Colonic mucosa (tissue), 4 donors: ENCODE data around the gene HBP1. TPM values are rescaled to one million over a fixed set of nuclear protein-coding genes. Genes with fewer than 3 reads are reported as not detected.

Source experiments
- DNase-seq: peaks from one replicate; pipeline ENCODE4 v3.0.0-alpha.2; 2020
- H3K27ac ChIP-seq: fragments of 200-600 bp; one replicate; pipeline ENCODE4 v1.8.0; 2021
- H3K27me3 ChIP-seq: fragments of 200-600 bp; one replicate; pipeline ENCODE4 v1.8.0; 2021
- H3K36me3 ChIP-seq: fragments of 200-600 bp; one replicate; pipeline ENCODE4 v1.8.0; 2021
- H3K4me1 ChIP-seq: fragments of 200-600 bp; one replicate; pipeline ENCODE4 v1.8.0; 2021; ENCODE audit warnings: mild to moderate bottlenecking
- H3K4me3 ChIP-seq: fragments of 200-600 bp; one replicate; pipeline ENCODE4 v1.8.0; 2021
- H3K9ac ChIP-seq, 2 donors: one replicate each; pipeline ENCODE4 v1.7.0; 2013; ENCODE audit warnings: control low read depth in 2 of 2, low read depth in 2 of 2, low read length in 2 of 2
- H3K9me3 ChIP-seq: fragments of 200-600 bp; one replicate; pipeline ENCODE4 v1.8.0; 2021
- intact Hi-C: fragments of 100-400 bp; cut with DNase I; formaldehyde crosslinking; loops from one replicate; pipeline ENCODE4 v1.14.1; 2022
- total RNA-seq, 2 donors: library from RNA; stranded (reverse); fragmentation: NEBNext Ultra II Directional in 1 of 2; extraction: Animal tissue kit (Norgen Biotek cat#: 25700) in 1 of 2; gene quantifications; one replicate each; pipeline ENCODE4 v1.2.1, GENCODE V29; 2021
- TF ChIP-seq, protein P1 (sequence below): fragments of 200-600 bp; IDR thresholded peaks from one replicate; pipeline ENCODE4 v1.8.0; 2022; ENCODE audit warnings: antibody characterized with exemption, mild to moderate bottlenecking
- donor health status: healthy.
- donor health status: DM: no; HTN: no; CAD: no.
- donor health status: DM: no; HTN: no; CAD: no.

HBP1 gene, protein sequence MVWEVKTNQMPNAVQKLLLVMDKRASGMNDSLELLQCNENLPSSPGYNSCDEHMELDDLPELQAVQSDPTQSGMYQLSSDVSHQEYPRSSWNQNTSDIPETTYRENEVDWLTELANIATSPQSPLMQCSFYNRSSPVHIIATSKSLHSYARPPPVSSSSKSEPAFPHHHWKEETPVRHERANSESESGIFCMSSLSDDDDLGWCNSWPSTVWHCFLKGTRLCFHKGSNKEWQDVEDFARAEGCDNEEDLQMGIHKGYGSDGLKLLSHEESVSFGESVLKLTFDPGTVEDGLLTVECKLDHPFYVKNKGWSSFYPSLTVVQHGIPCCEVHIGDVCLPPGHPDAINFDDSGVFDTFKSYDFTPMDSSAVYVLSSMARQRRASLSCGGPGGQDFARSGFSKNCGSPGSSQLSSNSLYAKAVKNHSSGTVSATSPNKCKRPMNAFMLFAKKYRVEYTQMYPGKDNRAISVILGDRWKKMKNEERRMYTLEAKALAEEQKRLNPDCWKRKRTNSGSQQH
- 10 to 100 TPM; 25.1 to 78.7 TPM for total RNA-seq

DNA sequence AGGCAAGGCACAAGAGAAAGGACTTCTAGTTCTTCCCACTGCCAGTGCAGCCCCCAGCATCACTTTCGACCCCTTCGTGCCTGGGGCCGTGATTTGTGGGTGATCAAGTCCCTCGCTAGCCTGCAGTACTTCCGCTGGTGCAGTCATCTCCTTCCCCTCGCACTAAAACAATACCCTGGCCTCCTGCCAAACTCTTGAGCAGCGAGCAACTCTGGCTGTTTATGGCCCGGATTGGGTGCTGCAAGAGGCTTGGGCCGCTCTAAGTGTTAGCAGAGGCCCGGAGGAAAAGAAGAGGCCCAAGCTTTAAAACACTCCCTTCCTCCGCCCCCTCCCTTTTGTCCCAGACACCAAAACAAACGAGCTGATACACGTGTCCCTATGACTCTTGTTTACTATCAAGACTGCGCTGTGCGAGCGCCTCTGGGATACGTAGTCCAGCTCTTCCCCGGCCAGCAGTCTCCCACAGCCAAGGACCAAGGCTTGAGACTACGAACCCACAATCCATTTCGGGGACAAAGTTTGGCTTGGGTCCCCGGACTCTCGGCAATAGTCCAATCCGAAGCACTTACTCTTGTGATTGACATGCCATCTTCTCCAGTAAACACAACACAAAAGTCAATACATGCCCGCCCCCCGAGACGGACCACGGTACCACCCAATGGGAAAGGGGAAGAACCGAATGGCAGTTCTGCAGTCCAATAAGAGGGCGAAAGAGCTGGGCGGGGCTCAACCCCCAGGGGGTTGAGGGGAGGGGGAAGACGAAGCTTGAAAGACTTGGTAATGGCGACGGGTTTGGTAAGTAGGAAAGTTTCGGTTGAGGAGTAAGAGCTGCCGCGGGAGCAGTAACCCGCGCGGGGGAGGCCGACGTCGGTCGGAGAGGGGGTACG is at the start of gene HBP1:
Gene HBP1, plus strand, starts transcription at position 771 of the 887 bp plus-strand sequence. CDS start 10,891 bp downstream, outside the sequence.
- TF ChIP-seq, protein P1, sequence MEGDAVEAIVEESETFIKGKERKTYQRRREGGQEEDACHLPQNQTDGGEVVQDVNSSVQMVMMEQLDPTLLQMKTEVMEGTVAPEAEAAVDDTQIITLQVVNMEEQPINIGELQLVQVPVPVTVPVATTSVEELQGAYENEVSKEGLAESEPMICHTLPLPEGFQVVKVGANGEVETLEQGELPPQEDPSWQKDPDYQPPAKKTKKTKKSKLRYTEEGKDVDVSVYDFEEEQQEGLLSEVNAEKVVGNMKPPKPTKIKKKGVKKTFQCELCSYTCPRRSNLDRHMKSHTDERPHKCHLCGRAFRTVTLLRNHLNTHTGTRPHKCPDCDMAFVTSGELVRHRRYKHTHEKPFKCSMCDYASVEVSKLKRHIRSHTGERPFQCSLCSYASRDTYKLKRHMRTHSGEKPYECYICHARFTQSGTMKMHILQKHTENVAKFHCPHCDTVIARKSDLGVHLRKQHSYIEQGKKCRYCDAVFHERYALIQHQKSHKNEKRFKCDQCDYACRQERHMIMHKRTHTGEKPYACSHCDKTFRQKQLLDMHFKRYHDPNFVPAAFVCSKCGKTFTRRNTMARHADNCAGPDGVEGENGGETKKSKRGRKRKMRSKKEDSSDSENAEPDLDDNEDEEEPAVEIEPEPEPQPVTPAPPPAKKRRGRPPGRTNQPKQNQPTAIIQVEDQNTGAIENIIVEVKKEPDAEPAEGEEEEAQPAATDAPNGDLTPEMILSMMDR = no peak
- Histone ChIP-seq H3K9me3 (no peaks in the 10 kb centered on the region), H3K27ac (peak within 1 kb of the TSS; percentile 97), H3K36me3 (no peaks in the 10 kb centered on the region), H3K4me1 (no peaks in the 10 kb centered on the region), H3K9ac (peak within 1 kb of the TSS; percentile 92 to 93), H3K27me3 (no peaks in the 10 kb centered on the region), H3K4me3 (peak within 1 kb of the TSS; percentile 72)
- intact Hi-C loops = no loop called here
- DNase-seq = peak; percentile 99

DNA sequence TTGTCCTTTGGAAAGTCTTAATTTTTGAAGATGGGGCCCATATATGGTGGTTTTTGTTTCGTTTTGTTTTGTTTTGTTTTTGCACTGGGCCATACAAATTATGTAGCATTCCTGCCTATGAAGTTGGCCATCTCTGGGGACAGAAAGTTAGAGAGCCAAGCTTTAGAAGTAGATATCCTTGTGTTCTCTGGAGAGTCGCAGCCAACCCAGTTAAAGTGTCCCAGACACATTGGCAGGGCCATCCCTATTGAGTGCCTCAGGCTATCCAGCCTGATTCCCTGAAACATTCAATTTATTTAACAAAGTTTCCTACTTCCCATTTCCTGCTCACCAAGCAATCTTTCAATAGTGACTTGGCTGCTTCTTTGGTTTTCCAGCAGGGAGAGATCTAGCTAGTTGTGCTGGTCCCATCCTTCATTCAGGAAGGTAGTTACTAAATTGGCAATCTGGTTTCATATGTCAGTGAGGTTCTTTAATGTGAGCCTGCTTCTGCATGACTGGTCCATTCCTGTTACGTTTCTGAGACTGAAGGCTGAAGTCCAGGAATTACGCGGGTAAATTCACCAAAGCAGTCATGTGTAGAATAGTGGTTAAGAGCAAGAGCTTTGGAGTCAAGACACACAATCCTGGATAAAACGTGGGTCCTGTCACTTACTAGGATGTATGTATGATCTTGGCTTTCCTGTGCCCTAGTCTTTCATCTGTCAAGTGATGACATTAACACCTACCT is 49.3 kb upstream of the HBP1 start:
- no peak for DNase-seq
- Histone ChIP-seq H3K27ac (no peak overlapping the region), H3K36me3 (no peaks in the 10 kb centered on the region), H3K9me3 (no peaks in the 10 kb centered on the region), H3K27me3 (no peaks in the 10 kb centered on the region), H3K4me3 (no peak overlapping the region), H3K9ac (no peak overlapping the region), H3K4me1 (no peaks in the 10 kb centered on the region)
- TF ChIP-seq, protein P1 = no peak
- intact Hi-C loops = no loop called here

DNA sequence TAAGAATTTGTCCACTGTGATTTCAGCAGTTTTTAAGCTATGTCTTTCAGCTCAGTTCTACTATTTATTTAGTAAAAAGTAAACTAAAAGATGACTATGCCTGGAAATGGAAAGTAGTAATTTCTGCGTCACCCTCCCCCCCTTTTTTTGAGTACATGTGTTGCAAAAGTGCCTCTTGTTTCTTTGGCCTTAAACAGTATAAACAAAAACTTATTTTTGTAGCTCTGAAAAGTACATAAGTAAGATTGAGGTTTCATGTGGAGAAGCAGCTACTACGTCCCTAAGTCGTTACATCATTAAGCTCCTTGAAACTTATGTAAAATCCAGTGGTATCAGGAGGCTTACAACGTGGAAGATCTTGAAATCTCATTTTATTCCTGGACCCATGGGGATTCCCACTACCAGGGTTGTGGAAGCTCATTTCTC is 46.3 kb upstream of the HBP1 start:
- intact Hi-C loops = no loop called here
- DNase-seq = no peak
- Histone ChIP-seq H3K4me3 (no peak overlapping the region), H3K36me3 (no peaks in the 10 kb centered on the region), H3K9me3 (no peaks in the 10 kb centered on the region), H3K9ac (no peak overlapping the region), H3K4me1 (no peaks in the 10 kb centered on the region), H3K27me3 (no peaks in the 10 kb centered on the region), H3K27ac (peak overlapping the region; percentile 26)
- TF ChIP-seq, protein P1 = no peak

DNA sequence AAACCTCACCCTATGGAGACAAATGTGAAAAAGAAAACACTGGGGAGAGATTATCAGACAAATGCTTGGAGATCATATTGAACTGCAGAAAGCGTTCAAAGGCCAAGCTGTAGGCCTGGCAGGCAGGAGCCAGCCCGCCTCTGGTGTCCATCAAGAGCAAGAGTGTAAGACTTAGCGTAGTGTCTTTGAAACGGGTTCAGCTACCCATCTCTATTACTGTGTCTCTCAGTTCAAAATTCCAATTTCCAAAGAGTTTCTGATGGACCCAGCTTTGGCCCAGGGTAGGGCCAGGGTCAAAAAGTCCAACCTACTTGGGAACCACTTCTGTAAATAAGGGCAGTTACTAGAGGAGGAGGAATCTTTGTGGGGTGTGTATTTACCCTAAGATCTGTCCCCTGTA is 45.4 kb upstream of the HBP1 start:
- TF ChIP-seq, protein P1 = no peak
- intact Hi-C loops = no loop called here
- H3K4me3 ChIP-seq = no peak overlapping the region
- no peak overlapping the region for H3K27ac ChIP-seq
- DNase-seq = no peak
- H3K4me1 ChIP-seq = no peaks in the 10 kb centered on the region
- H3K9me3 ChIP-seq = no peaks in the 10 kb centered on the region
- no peaks in the 10 kb centered on the region for H3K36me3 ChIP-seq
- H3K9ac ChIP-seq = no peak overlapping the region
- no peaks in the 10 kb centered on the region for H3K27me3 ChIP-seq

DNA sequence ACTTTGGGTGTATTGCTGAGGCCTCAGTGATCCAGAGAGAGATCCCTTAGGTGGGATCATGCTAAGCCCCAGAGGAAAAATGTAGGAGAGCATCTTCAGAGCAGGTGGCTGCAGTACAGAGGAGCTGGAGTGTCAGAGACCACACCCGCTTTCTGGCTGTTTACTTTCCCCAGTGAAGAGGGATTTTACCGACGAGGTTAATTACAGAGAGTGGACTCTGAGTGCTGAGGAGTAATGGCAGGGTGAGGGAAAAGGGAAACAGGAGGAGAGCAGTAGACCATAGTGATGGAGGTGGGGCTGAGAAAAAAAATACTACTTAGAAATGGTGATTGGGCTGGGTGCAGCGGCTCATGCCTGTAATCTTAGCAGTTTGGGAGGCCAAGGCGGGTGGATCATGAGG is 43.3 kb upstream of the HBP1 start:
- no peaks in the 10 kb centered on the region for H3K9me3 ChIP-seq
- no peak overlapping the region for H3K27ac ChIP-seq
- no peak overlapping the region for H3K4me3 ChIP-seq
- intact Hi-C loops = no loop called here
- H3K4me1 ChIP-seq = no peaks in the 10 kb centered on the region
- TF ChIP-seq, protein P1 = no peak
- H3K27me3 ChIP-seq = no peaks in the 10 kb centered on the region
- no peak for DNase-seq
- no peaks in the 10 kb centered on the region for H3K36me3 ChIP-seq
- no peak overlapping the region for H3K9ac ChIP-seq
